WI38 (cell line): ENCODE results near the gene IL1RL1.

Experiments used
- H3K4me3 ChIP-seq: 2 replicates; pipeline ENCODE4 v1.5.1; 2011; ENCODE audit warnings: low read depth, mild to moderate bottlenecking, control low read depth, low read length
- TF ChIP-seq, protein P1 (sequence below): IDR thresholded peaks from 2 replicates; pipeline ENCODE4 v1.5.1; 2012; ENCODE audit warnings: low read depth, mild to moderate bottlenecking, control low read depth, low read length

Gene IL1RL1

DNA sequence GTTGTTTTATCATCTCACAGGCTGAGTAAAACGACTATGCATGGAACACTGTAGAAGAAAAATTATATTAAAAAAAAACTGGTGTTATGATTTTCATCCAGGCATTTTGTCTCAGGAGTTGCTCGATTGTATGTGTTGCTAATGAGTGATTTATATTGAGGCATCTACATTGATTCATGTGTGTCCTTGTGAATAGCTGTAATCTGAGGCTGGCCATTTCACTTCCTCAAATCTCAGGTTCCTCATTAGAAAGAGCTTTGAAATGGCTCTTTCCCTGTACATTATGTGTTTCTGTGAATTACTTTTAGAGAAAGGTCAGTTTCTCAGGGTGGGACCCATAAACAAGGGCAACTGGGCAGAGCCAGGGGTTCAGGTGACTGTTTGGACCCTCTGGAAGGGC, 46.6 kb downstream of the IL1RL1 start:
- TF ChIP-seq, protein P1, sequence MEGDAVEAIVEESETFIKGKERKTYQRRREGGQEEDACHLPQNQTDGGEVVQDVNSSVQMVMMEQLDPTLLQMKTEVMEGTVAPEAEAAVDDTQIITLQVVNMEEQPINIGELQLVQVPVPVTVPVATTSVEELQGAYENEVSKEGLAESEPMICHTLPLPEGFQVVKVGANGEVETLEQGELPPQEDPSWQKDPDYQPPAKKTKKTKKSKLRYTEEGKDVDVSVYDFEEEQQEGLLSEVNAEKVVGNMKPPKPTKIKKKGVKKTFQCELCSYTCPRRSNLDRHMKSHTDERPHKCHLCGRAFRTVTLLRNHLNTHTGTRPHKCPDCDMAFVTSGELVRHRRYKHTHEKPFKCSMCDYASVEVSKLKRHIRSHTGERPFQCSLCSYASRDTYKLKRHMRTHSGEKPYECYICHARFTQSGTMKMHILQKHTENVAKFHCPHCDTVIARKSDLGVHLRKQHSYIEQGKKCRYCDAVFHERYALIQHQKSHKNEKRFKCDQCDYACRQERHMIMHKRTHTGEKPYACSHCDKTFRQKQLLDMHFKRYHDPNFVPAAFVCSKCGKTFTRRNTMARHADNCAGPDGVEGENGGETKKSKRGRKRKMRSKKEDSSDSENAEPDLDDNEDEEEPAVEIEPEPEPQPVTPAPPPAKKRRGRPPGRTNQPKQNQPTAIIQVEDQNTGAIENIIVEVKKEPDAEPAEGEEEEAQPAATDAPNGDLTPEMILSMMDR: no peak
- no peak overlapping the region for H3K4me3 ChIP-seq

DNA sequence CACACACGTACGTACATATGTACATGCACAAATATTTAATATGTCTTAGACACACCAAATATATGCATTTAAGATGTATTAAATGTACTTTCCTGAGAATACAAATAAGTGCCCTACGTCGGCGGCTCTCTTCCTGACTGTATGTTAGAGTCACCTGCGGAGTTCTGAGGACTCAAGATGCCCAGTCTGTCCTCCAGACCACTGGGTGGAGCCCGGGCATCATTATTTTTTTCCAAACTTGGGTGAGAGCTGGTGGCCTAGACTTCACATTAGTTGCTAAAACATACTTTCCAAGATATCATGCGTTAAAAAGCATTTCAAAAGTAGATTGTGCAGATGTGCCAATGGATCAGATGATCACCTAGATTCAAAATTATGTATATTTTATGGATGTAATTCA, 47.1 kb downstream of the IL1RL1 start:
- TF ChIP-seq, protein P1: no peak
- H3K4me3 ChIP-seq: no peak overlapping the region

DNA sequence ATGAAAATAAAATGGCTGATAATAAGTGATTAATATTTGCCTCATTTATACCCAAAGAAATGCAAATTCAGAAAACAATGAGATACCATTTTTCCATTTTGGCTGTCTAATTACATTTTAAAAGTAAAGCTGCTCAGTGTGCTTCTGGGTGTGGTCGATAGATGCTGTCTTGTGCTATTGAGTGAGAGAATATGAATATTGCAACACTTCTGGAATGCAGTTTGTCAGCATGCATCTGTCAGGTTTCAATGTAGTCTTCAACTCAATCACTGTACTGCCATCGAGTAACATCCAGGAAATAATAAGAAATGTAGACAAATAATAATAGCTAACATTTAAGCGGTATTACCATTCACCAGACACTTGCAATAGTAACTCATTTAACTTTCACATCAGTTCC, 48.2 kb downstream of the IL1RL1 start:
- H3K4me3 ChIP-seq: no peak overlapping the region
- TF ChIP-seq, protein P1: no peak

DNA sequence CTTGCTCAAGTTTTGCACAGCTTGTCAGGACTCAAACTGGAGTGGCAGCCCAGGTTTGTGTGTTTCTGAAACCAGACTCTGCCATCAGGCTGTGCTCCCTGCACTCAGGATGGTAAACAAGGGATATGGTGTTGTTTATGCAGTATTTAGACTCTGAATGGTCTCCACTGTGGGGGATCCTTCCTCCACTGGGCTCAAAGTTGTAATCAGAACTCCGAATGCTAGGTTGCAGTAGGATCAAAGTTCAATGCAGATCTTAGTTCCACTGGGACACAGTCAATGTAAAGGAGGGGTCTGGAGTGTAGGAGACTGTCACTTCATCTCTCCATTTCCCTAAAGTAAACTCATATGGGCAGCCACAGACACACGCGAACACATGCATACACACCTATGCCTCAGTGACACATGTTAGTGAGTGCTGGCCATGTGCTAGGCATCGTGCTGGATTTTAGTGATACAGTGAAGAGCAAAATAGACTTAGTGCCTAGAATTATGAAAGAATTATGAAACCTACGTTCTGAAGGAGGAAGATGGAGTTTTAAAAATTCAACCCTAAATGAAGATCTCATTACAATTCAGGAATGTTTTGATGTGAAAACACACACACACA, 50.4 kb downstream of the IL1RL1 start:
- TF ChIP-seq, protein P1: no peak
- no peak overlapping the region for H3K4me3 ChIP-seq

DNA sequence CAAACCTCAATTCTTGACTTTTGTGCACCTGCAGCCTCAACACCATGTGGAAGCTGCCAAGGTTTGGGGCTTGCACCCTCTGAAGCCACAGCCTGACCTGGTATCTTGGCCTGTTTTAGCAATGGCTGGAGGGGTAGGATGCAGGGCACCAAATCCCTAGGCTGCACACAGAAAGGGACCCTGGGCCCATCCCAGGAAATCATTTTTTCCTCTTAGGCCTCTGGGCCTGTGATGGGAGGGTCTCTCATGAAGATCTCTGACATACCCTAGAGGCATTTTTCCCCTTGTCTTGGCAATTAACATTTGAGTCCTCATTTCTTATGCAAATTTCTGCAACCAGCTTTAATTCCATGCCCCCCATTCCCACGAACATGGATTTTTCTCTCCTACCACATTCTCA, 54.4 kb downstream of the IL1RL1 start:
- TF ChIP-seq, protein P1: no peak
- no peak overlapping the region for H3K4me3 ChIP-seq

DNA sequence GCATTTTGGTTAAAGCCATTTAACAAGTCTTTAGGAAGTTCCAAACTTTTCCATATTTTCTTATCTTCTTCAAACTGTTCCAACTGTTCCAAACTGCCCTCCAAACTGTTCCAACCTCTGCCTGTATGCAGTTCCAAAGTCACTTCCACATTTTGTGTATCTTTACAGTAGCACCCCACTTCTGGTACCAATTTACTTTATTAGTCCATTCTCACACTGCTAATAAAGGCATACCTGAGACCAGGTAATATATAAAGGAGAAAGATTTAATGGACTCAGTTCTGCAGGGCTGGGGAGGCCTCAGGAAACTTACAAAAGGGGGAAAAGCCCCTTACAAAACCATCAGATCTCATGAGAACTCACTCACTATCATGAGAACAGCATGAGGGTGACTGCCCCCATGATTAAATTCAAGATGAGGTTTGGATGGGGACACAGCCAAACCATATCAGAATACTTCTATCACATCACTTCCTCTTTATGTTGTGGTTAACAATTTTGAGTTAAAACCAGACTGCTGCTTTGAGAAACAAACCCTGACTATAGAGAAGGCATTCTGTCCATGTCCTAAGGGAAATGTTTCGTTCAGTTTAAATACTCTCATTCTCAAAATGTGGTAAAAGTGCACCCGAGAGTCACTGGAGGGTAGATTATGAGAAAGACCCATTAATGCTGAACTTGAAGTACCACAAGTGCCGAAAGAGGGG, 55.2 kb downstream of the IL1RL1 start:
- TF ChIP-seq, protein P1: no peak

DNA sequence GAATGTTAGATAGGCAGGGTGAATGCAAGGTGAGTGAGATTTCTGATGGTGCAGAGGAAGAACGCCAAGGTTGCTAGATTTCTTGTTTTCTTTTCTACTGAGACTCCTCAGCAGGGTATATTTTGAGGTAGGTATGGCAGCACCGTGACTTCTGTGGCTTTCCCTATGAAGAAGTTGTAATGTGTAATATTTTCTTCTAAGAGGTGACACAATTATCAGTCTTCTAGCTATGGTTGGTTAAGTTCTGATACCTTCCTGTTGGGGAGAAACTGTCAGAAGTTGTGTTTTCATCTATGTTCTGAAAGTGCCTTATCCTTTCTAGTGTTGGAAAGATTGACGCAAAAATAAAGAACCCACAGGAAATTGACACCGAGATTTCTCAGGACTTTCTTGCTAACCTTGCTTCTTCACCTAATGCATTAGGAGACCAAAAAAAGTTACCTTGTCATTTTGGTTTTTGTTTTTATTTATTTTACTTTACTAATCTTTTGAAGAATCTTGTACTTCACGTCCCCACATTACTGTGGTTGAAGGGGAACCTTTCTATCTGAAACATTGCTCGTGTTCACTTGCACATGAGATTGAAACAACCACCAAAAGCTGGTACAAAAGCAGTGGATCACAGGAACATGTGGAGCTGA, 56.1 kb downstream of the IL1RL1 start:
- H3K4me3 ChIP-seq: no peak overlapping the region
- TF ChIP-seq, protein P1: no peak

More for the DNA sequence above, 55.2 kb downstream of the IL1RL1 start:
- H3K4me3 ChIP-seq: no peak overlapping the region
